GM21825 (cell line): Measurements from ENCODE around the gene RAB2B.
"Not testable (repeated sequence)": the region's sequence is repeated elsewhere in the genome, so short reads cannot be mapped to it uniquely, and the experiment has no call there.

Experiments used
- ATAC-seq: cut with Tn5 transposase; IDR thresholded peaks from one replicate; pipeline ENCODE4 v1.9.1; 2021; ENCODE audit warnings: mild to moderate bottlenecking, moderate library complexity; ENCODE audit not compliant: unreplicated experiment

Gene RAB2B

GRCh38 chr14:21494902-21495762, 18.4 kb upstream of the RAB2B start:
- ATAC-seq = no peak

GRCh38 chr14:21486640-21487087, 9.9 kb upstream of the RAB2B start:
- ATAC-seq = no peak

- ATAC-seq = peak; percentile 31
Measured at GRCh38 chr14:21476523-21476924, 235 bp downstream of the RAB2B start.

- no peak for ATAC-seq
Measured at GRCh38 chr14:21475767-21476522, 814 bp downstream of the RAB2B start.

GRCh38 chr14:21467616-21468015, 9.1 kb downstream of the RAB2B start:
- no peak for ATAC-seq

- ATAC-seq = peak; percentile 95
Measured at GRCh38 chr14:21455912-21456667, 20.7 kb downstream of the RAB2B start, which contains the start of gene CHD8. CHD8 (minus strand) TSS chr14:21456123; CDS start chr14:21431643, 24,480 bp downstream.

GRCh38 chr14:21455592-21455911, 21.2 kb downstream of the RAB2B start:
- peak; percentile 28 for ATAC-seq

GRCh38 chr14:21454843-21455544, 21.8 kb downstream of the RAB2B start:
- ATAC-seq = no peak

- ATAC-seq = no peak
Measured at GRCh38 chr14:21449899-21450216, 26.9 kb downstream of the RAB2B start.

- not testable (repeated sequence) for ATAC-seq
Measured at GRCh38 chr14:21442657-21443056, 34.1 kb downstream of the RAB2B start.

- no peak for ATAC-seq
Measured at GRCh38 chr14:21440859-21441258, 35.9 kb downstream of the RAB2B start.

GRCh38 chr14:21437063-21437901, 39.5 kb downstream of the RAB2B start:
- ATAC-seq = peak; percentile 98

GRCh38 chr14:21436567-21437062, 40.1 kb downstream of the RAB2B start:
- peak; percentile 3 for ATAC-seq

GRCh38 chr14:21431126-21431525, 45.6 kb downstream of the RAB2B start:
- no peak for ATAC-seq

- no peak for ATAC-seq
Measured at GRCh38 chr14:21428930-21429329, 47.8 kb downstream of the RAB2B start.

- ATAC-seq = no peak
Measured at GRCh38 chr14:21426692-21427091, 50.1 kb downstream of the RAB2B start.

GRCh38 chr14:21419528-21419927, 57.2 kb downstream of the RAB2B start:
- ATAC-seq = no peak

GRCh38 chr14:21415329-21415728, 61.4 kb downstream of the RAB2B start:
- ATAC-seq = no peak

- ATAC-seq = no peak
Measured at GRCh38 chr14:21414137-21414631, 62.6 kb downstream of the RAB2B start.
